ENCODE measurements around the gene SEZ6L. TPM values are rescaled to one million over a fixed set of nuclear protein-coding genes. Genes with fewer than 3 reads are reported as not detected.

The SEZ6L gene
- total and polyA plus RNA-seq, 10 of the 15 experiments (the other 5 are each of a cell fraction or from before 2014, with no cell fraction given) = not detected

GRCh38 chr22:26426924-26427323 lies 257.7 kb downstream of the SEZ6L start:
- in situ Hi-C loops (cut with MboI) (no loop called here), intact Hi-C loops (cut with micrococcal nuclease; ENCODE audit: unreplicated experiment) (no loop called here)
- no peaks in the 10 kb centered on the region for H4K20me1 ChIP-seq (ENCODE audit: control insufficient read depth, insufficient read depth)
- H3K4me1 ChIP-seq (ENCODE audit: control insufficient read depth, insufficient read depth, low read length) = peaks cover 24% of the 10 kb centered on the region
- RAD21 ChIA-PET (ENCODE audit: unreplicated experiment) = no interaction called here
- no peak overlapping the region for H2AFZ ChIP-seq (ENCODE audit: control insufficient read depth, low read depth, low read length)
- peaks cover 8% of the 10 kb centered on the region; the same call in 2 of the 3 replicates for H3K9me3 ChIP-seq (replicated peaks; ENCODE audit: control insufficient read depth, insufficient read depth, low read length)
- no peak overlapping the region for H3K27ac ChIP-seq (ENCODE audit: control insufficient read depth, insufficient read depth)
- no peak overlapping the region for H3K4me3 ChIP-seq
- no peaks in the 10 kb centered on the region for H3K36me3 ChIP-seq (ENCODE audit: control insufficient read depth in 2 of 2, insufficient read depth in 2 of 2, low read length in 1 of 2)
- no peaks in the 10 kb centered on the region for H3K27me3 ChIP-seq (replicated peaks in 1 of 2; ENCODE audit: control insufficient read depth in 2 of 2, insufficient read depth in 2 of 2, low read length in 1 of 2)
- FAIRE-seq = no peak
- ATAC-seq = no peak
- no peak overlapping the region for H3K9ac ChIP-seq (ENCODE audit: control insufficient read depth, insufficient read depth, low read length)
- no TSS peak for BruUV-seq (replicated peaks)
- POLR2A ChIA-PET = no interaction called here
- H3K4me2 ChIP-seq (ENCODE audit: control insufficient read depth, insufficient read depth) = no peak overlapping the region
- SMC1A ChIA-PET (ENCODE audit: uncharacterized antibody, unreplicated experiment) = no interaction called here
- no peak for DNase-seq (ENCODE audit: low read depth, low spot score)
- CTCF ChIA-PET = no interaction called here
- peaks cover 17% of the 10 kb centered on the region for H3K79me2 ChIP-seq (ENCODE audit: control insufficient read depth, insufficient read depth, low read length)
- TF ChIP-seq ZNF274 (IDR thresholded peaks at IDR 0.05; ENCODE audit: insufficient read depth, insufficient read length) (no peak), SIN3A (IDR thresholded peaks at IDR 0.05; ENCODE audit: low read depth, low read length) (no peak), EED (IDR thresholded peaks at IDR 0.05; ENCODE audit: low read depth) (no peak), E4F1 (IDR thresholded peaks at IDR 0.05; ENCODE audit: borderline replicate concordance, partially characterized antibody) (no peak), REST (IDR thresholded peaks at IDR 0.05; ENCODE audit: low read depth, low read length) (no peak), EGR1 (IDR thresholded peaks at IDR 0.05; ENCODE audit: borderline replicate concordance in 1 of 2, low read depth in 2 of 2, low read length in 2 of 2) (no peak), RAD21 (IDR thresholded peaks at IDR 0.05; ENCODE audit: insufficient read depth, low read depth, low read length) (no peak), MLLT1 (IDR thresholded peaks at IDR 0.05) (no peak), ZZZ3 (IDR thresholded peaks at IDR 0.05; ENCODE audit: control insufficient read depth, insufficient read length, low read depth) (no peak), CTCF (IDR thresholded peaks at IDR 0.05 in 2 of 3, conservative IDR thresholded peaks at IDR 0.05 in 1 of 3; ENCODE audit: control insufficient read depth in 2 of 3, extremely low read depth in 1 of 3, insufficient read depth in 1 of 3, low read depth in 3 of 3, low read length in 3 of 3) (no peak), SMAD5 (IDR thresholded peaks at IDR 0.05; ENCODE audit: low read depth) (no peak), NRF1 (conservative IDR thresholded peaks at IDR 0.05; ENCODE audit: low read depth, low read length) (no peak), PBX3 (IDR thresholded peaks at IDR 0.05; ENCODE audit: insufficient replicate concordance, low read depth, low read length) (no peak)
